DMS79 (cell line): ENCODE measurements around the gene CRTC1.
"Not testable (repeated sequence)": the region's sequence is repeated elsewhere in the genome, so short reads cannot be mapped to it uniquely, and the experiment has no call there.

Experiments used
- DNase-seq: peaks from one replicate; lab custom pipeline; 2025; lab: John Stamatoyannopoulos, UW

Gene CRTC1

GRCh38 chr19:18726846-18727245 is 43.4 kb downstream of the CRTC1 start:
- DNase-seq, result no peak

- not testable (repeated sequence) for DNase-seq
These were observed 44.1 kb downstream of the CRTC1 start for GRCh38 chr19:18727602-18728001.

- no peak for DNase-seq
These were observed 46.6 kb downstream of the CRTC1 start for GRCh38 chr19:18729933-18730530.

- DNase-seq, result no peak
These were observed 47.5 kb downstream of the CRTC1 start for GRCh38 chr19:18730885-18731513.

GRCh38 chr19:18731562-18732008 is 48.1 kb downstream of the CRTC1 start:
- no peak for DNase-seq

- peak; percentile 56 for DNase-seq
These were observed 49.7 kb downstream of the CRTC1 start for GRCh38 chr19:18733196-18733647.

GRCh38 chr19:18733762-18734332 is 50.4 kb downstream of the CRTC1 start:
- not testable (repeated sequence) for DNase-seq

- no peak for DNase-seq
These were observed 51.8 kb downstream of the CRTC1 start for GRCh38 chr19:18735324-18735723.

- DNase-seq, result no peak
These were observed 52.3 kb downstream of the CRTC1 start for GRCh38 chr19:18735752-18736151.

- DNase-seq, result no peak
These were observed 53.2 kb downstream of the CRTC1 start for GRCh38 chr19:18736415-18737336.

GRCh38 chr19:18737337-18737953 is 54.0 kb downstream of the CRTC1 start:
- no peak for DNase-seq

- no peak for DNase-seq
These were observed 54.5 kb downstream of the CRTC1 start for GRCh38 chr19:18737954-18738351.

GRCh38 chr19:18738961-18739690 is 55.6 kb downstream of the CRTC1 start:
- no peak for DNase-seq

GRCh38 chr19:18741124-18742121 is 57.9 kb downstream of the CRTC1 start:
- peak; percentile 75 for DNase-seq

- no peak for DNase-seq
These were observed 58.8 kb downstream of the CRTC1 start for GRCh38 chr19:18742324-18742723.

GRCh38 chr19:18742838-18743783 is 59.6 kb downstream of the CRTC1 start:
- DNase-seq, result no peak

- DNase-seq, result no peak
These were observed 60.4 kb downstream of the CRTC1 start for GRCh38 chr19:18743784-18744418.

- no peak for DNase-seq
These were observed 61.7 kb downstream of the CRTC1 start for GRCh38 chr19:18745012-18745735.
